HepG2 (cell line): Measurements from ENCODE around the gene TRIM9. TPM values are rescaled to one million over a fixed set of nuclear protein-coding genes. Genes with fewer than 3 reads are reported as not detected.

ENCODE experiments used
- ATAC-seq: fragments of 200-7000 bp; cut with Tn5 transposase; 3 replicates; pipeline ENCODE4 v1.9.1; 2020; ENCODE audit warnings: mild to moderate bottlenecking, moderate library complexity
- BruUV-seq: library from RNA; stranded (reverse); fragments of 400-500 nt; replicated peaks from 2 replicates; lab custom pipeline; 2021; lab: Mats Ljungman, UMichigan
- CTCF ChIA-PET: fragments of 300-600 bp; formaldehyde crosslinking; extraction: SDS; loops from one replicate; lab custom pipeline; 2021; ENCODE audit warnings: low total read pairs, inconsistent platforms, low intra/inter-chr PET ratio; lab: Yijun Ruan, JAX
- POLR2A ChIA-PET: fragments of 350-600 bp; sonication (Branson Sonifier 250); formaldehyde crosslinking; loops from one replicate; lab custom pipeline; 2020; ENCODE audit warnings: antibody characterized with exemption, inconsistent platforms; lab: Yijun Ruan, JAX
- DNase-seq: peaks from one replicate; pipeline ENCODE4 v3.0.0-alpha.2; 2015; ENCODE audit warnings: low spot score
- FAIRE-seq: peaks from 3 replicates; lab custom pipeline; 2011; peaks lifted over from hg19 to GRCh38; lab: Jason Lieb, UNC
- H2AFZ ChIP-seq: one replicate; pipeline ENCODE4 v1.6.1; 2011; ENCODE audit warnings: low read length, inconsistent platforms
- H3K27ac ChIP-seq: fragments of 300-600 bp; 3 replicates; pipeline ENCODE4 v1.8.0; 2011; ENCODE audit warnings: mixed run types, mild to moderate bottlenecking, mixed read lengths, low read length, inconsistent platforms; ENCODE audit not compliant: insufficient read depth; ENCODE audit errors: extremely low read length
- H3K27me3 ChIP-seq, 2 experiments: fragments of 200-600 bp in 1 of 2; 2 replicates in 1 of 2; 3 replicates in 1 of 2; pipeline versions ENCODE4 v1.6.0 to v1.8.0; 2011; ENCODE audit warnings: low read length in 2 of 2, mild to moderate bottlenecking in 2 of 2, moderate library complexity in 2 of 2, inconsistent platforms in 1 of 2; ENCODE audit not compliant: insufficient read depth in 2 of 2, control insufficient read depth in 1 of 2
- H3K36me3 ChIP-seq, 2 experiments: fragments of 200-600 bp in 1 of 2; replicated peaks in 1 of 2; 2 replicates in 1 of 2; 3 replicates in 1 of 2; pipeline versions ENCODE4 v1.5.1 to v1.8.0; 2011; ENCODE audit warnings: low read length in 2 of 2, inconsistent platforms in 1 of 2; ENCODE audit not compliant: insufficient read depth in 2 of 2, control insufficient read depth in 1 of 2
- H3K4me1 ChIP-seq: 2 replicates; pipeline ENCODE4 v1.5.1; 2012; ENCODE audit warnings: low read length, inconsistent platforms; ENCODE audit not compliant: insufficient read depth
- H3K4me2 ChIP-seq: 2 replicates; pipeline ENCODE4 v1.6.0; 2011; ENCODE audit warnings: low read depth, low read length, inconsistent platforms
- H3K4me3 ChIP-seq, 3 experiments: fragments of 200-600 bp in 1 of 3; sonication (generic), shearing (Covaris generic) in 1 of 3; replicated peaks in 1 of 3; 2 replicates each; pipeline ENCODE4 v1.5.1; 2011 to 2016; ENCODE audit warnings: low read length in 3 of 3, inconsistent platforms in 2 of 3, low read depth in 2 of 3, mild to moderate bottlenecking in 2 of 3, control low read depth in 1 of 3, mixed read lengths in 1 of 3; ENCODE audit not compliant: insufficient read depth in 1 of 3
- H3K79me2 ChIP-seq: one replicate; pipeline ENCODE4 v1.6.1; 2011; ENCODE audit warnings: low read length, inconsistent platforms; ENCODE audit not compliant: insufficient read depth
- H3K9ac ChIP-seq: 2 replicates; pipeline ENCODE4 v1.6.0; 2011; ENCODE audit warnings: mild to moderate bottlenecking, low read depth, low read length, inconsistent platforms; ENCODE audit not compliant: insufficient read depth
- H3K9me3 ChIP-seq: 2 replicates; pipeline ENCODE4 v1.5.1; 2012; ENCODE audit warnings: mild to moderate bottlenecking, low read length
- H4K20me1 ChIP-seq: 2 replicates; pipeline ENCODE4 v1.6.0; 2011; ENCODE audit warnings: inconsistent platforms, mild to moderate bottlenecking, low read length, moderate library complexity; ENCODE audit not compliant: insufficient read depth
- AKAP8 ChIP-seq: sonication (generic); formaldehyde crosslinking; IDR thresholded peaks from 2 replicates; pipeline ENCODE4 v1.5.1; 2020; ENCODE audit warnings: mild to moderate bottlenecking, missing genetic modification reagents
- CHD2 ChIP-seq: IDR thresholded peaks from 2 replicates; pipeline ENCODE4 v1.6.1; 2011; ENCODE audit warnings: low read depth, low read length, improper control_type of control experiment
- NRL ChIP-seq: sonication (generic); formaldehyde crosslinking; IDR thresholded peaks from 2 replicates; pipeline ENCODE4 v1.5.0; 2020; ENCODE audit warnings: missing genetic modification reagents, mild to moderate bottlenecking, moderate library complexity, borderline replicate concordance
- PAF1 ChIP-seq: IDR thresholded peaks from 2 replicates; pipeline ENCODE4 v1.6.1; 2016; ENCODE audit warnings: missing genetic modification reagents, missing compliant biosample characterization
- PATZ1 ChIP-seq: sonication (generic); formaldehyde crosslinking; IDR thresholded peaks from 2 replicates; pipeline ENCODE4 v1.4.0; 2020; ENCODE audit warnings: missing genetic modification reagents
- SRSF4 ChIP-seq: fragments of 200-400 bp; formaldehyde crosslinking; IDR thresholded peaks from one replicate; pipeline ENCODE4 v1.6.1; 2018; ENCODE audit warnings: mild to moderate bottlenecking, low read depth, low read length, moderate library complexity; ENCODE audit not compliant: poor library complexity, severe bottlenecking
- ZMYM3 ChIP-seq: sonication (generic); formaldehyde crosslinking; IDR thresholded peaks from 2 replicates; pipeline ENCODE4 v1.5.1; 2020; ENCODE audit warnings: mild to moderate bottlenecking, missing genetic modification reagents
- ZNF407 ChIP-seq: sonication (generic); formaldehyde crosslinking; IDR thresholded peaks from one replicate; pipeline ENCODE4 v1.5.1; 2020; ENCODE audit warnings: mild to moderate bottlenecking, missing genetic modification reagents; ENCODE audit errors: not compliant biosample characterization
- ZNF431 ChIP-seq: sonication (generic); formaldehyde crosslinking; IDR thresholded peaks from 2 replicates; pipeline ENCODE4 v1.9.0; 2022; ENCODE audit warnings: missing genetic modification reagents, low read depth, mild to moderate bottlenecking, borderline replicate concordance
- ZNF501 ChIP-seq: sonication (generic); formaldehyde crosslinking; IDR thresholded peaks from 2 replicates; pipeline ENCODE4 v1.5.1; 2020; ENCODE audit warnings: mild to moderate bottlenecking, moderate library complexity, missing genetic modification reagents
- ZNF691 ChIP-seq: sonication (generic); formaldehyde crosslinking; IDR thresholded peaks from 2 replicates; pipeline ENCODE4 v1.4.0; 2020; ENCODE audit warnings: missing genetic modification reagents, low read depth, mild to moderate bottlenecking, borderline replicate concordance
- ZNF740 ChIP-seq: sonication (generic); formaldehyde crosslinking; IDR thresholded peaks from 2 replicates; pipeline ENCODE4 v1.4.0; 2020; ENCODE audit warnings: missing genetic modification reagents
- ZNF879 ChIP-seq: sonication (generic); formaldehyde crosslinking; IDR thresholded peaks from 2 replicates; pipeline ENCODE4 v1.8.1; 2023; ENCODE audit warnings: missing genetic modification reagents
- ZSCAN30 ChIP-seq: sonication (generic); formaldehyde crosslinking; IDR thresholded peaks from 2 replicates; pipeline ENCODE4 v1.5.0; 2020; ENCODE audit warnings: mild to moderate bottlenecking, missing genetic modification reagents
- WGBS: methylation state at CpG from one replicate; pipeline ENCODE4 v1.1.6; 2017; ENCODE audit warnings: low lambda C conversion rate; 5-methylcytosine and 5-hydroxymethylcytosine counted together
- in situ Hi-C: cut with HindIII; loops from 2 replicates; pipeline ENCODE4 v1.10.0; 2017; ENCODE audit warnings: low pct_unique_long_range_greater_than_20kb; ENCODE audit not compliant: extremely low pct_ligation_motif_present
- intact Hi-C: fragments of 100-400 bp; cut with micrococcal nuclease; formaldehyde crosslinking; loops from one replicate; pipeline ENCODE4 v1.10.0; 2022; ENCODE audit not compliant: unreplicated experiment
- polyA plus RNA-seq, 8 experiments: library from polyadenylated mRNA; depleted of rRNA in 3 of 8; stranded (reverse) in 7 of 8; unstranded in 1 of 8; fragments of >200 nt; fragmentation: Illumina TruSeq in 4 of 8; extraction: Trizol in 4 of 8; gene quantifications; 2 replicates each; pipeline versions ENCODE4 v1.2.1 to v1.2.3, GENCODE V29; 2011 to 2016; ENCODE audit warnings: low read depth in 4 of 8, missing spikeins in 1 of 8, mixed read lengths in 1 of 8; ENCODE audit not compliant: insufficient read depth in 1 of 8
- total RNA-seq, 5 experiments: library from RNA; depleted of rRNA; stranded (reverse); fragments of >200 nt; fragmentation: Illumina TruSeq; extraction: Trizol; gene quantifications; 2 replicates each; pipeline ENCODE4 v1.2.3, GENCODE V29; 2016; ENCODE audit warnings: low read depth in 1 of 5

The TRIM9 gene
- total and polyA plus RNA-seq, 2 of the 13 experiments (the other 11 are each of a cell fraction or from before 2014, with no cell fraction given), result 0.04 to 0.07 TPM

- in situ Hi-C loops (no loop called here), intact Hi-C loops (no loop called here)
- Histone ChIP-seq H3K79me2 (no peaks in the 10 kb centered on the region), H3K4me1 (no peaks in the 10 kb centered on the region), H3K27me3 (no peaks in the 10 kb centered on the region; a peak in 1 of 5 replicates), H3K27ac (no peak overlapping the region), H3K4me3 (no peak overlapping the region), H4K20me1 (no peaks in the 10 kb centered on the region), H3K9me3 (no peaks in the 10 kb centered on the region), H3K9ac (no peak overlapping the region), H2AFZ (no peak overlapping the region), H3K4me2 (no peak overlapping the region), H3K36me3 (no peaks in the 10 kb centered on the region)
- WGBS, result 2% methylated on average over 2 of the region's 2 CpGs
- ChIA-PET POLR2A (no interaction called here), CTCF (no interaction called here)
- no peak for DNase-seq
- no TSS peak for BruUV-seq
- no peak for ATAC-seq
- no peak for FAIRE-seq
- no peak for TF ChIP-seq NRL (CRISPR knock-in tag)
- no peak for TF ChIP-seq ZNF691 (CRISPR knock-in tag)
- TF ChIP-seq ZNF501 (CRISPR knock-in tag), result no peak
- TF ChIP-seq AKAP8 (CRISPR knock-in tag), result no peak
- TF ChIP-seq ZNF879, result no peak
- no peak for TF ChIP-seq SRSF4
- TF ChIP-seq ZNF431 (CRISPR knock-in tag), result no peak
- no peak for TF ChIP-seq ZSCAN30
- no peak for TF ChIP-seq ZNF407 (CRISPR knock-in tag)
- no peak for TF ChIP-seq ZMYM3 (CRISPR knock-in tag)
- no peak for TF ChIP-seq CHD2
- no peak for TF ChIP-seq PATZ1 (CRISPR knock-in tag)
- no peak for TF ChIP-seq ZNF740 (CRISPR knock-in tag)
- TF ChIP-seq PAF1 (CRISPR knock-in tag), result no peak
Measured at GRCh38 chr14:51068268-51068667, 26.6 kb downstream of the TRIM9 start.
